ENCODE results near the gene TUBG2. TPM values are rescaled to one million over a fixed set of nuclear protein-coding genes. Genes with fewer than 3 reads are reported as not detected.

The TUBG2 gene
- total RNA-seq, 1 experiment from 2014 or later: 26.7 TPM

DNA sequence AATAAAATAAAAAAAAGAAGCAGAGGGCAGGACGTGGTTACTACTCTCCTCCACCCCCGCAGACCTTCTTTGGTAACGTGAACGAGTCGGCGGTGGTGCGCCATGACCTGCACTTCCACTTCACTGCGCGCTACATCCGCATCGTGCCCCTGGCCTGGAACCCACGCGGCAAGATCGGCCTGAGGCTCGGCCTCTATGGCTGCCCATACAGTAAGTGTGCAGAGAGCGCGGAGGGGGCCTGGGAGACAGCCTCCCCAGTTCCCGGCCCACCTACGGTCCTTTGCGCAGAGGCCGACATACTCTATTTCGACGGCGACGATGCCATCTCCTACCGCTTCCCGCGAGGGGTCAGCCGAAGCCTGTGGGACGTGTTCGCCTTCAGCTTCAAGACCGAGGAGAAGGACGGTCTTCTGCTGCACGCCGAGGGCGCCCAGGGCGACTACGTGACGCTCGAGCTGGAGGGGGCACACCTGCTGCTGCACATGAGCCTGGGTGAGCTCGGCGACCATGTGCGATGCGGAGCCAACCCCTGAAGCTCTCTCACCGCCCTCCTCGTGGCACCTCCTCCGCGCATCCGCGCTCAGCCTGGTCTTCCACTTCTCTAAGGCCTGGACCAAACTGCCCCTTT, 26.0 kb downstream of the TUBG2 start (continued):
- TF ChIP-seq, protein P1, sequence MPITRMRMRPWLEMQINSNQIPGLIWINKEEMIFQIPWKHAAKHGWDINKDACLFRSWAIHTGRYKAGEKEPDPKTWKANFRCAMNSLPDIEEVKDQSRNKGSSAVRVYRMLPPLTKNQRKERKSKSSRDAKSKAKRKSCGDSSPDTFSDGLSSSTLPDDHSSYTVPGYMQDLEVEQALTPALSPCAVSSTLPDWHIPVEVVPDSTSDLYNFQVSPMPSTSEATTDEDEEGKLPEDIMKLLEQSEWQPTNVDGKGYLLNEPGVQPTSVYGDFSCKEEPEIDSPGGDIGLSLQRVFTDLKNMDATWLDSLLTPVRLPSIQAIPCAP (CRISPR knock-in tag; IDR thresholded peaks at IDR 0.05): no peak
- no peak for TF ChIP-seq FOXJ3 (CRISPR knock-in tag; IDR thresholded peaks at IDR 0.05; ENCODE audit: borderline replicate concordance)
- no peak for TF ChIP-seq ZNF512 (CRISPR knock-in tag; IDR thresholded peaks at IDR 0.05; ENCODE audit: borderline replicate concordance)
- TF ChIP-seq, protein P2, sequence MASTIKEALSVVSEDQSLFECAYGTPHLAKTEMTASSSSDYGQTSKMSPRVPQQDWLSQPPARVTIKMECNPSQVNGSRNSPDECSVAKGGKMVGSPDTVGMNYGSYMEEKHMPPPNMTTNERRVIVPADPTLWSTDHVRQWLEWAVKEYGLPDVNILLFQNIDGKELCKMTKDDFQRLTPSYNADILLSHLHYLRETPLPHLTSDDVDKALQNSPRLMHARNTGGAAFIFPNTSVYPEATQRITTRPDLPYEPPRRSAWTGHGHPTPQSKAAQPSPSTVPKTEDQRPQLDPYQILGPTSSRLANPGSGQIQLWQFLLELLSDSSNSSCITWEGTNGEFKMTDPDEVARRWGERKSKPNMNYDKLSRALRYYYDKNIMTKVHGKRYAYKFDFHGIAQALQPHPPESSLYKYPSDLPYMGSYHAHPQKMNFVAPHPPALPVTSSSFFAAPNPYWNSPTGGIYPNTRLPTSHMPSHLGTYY (CRISPR knock-in tag; IDR thresholded peaks at IDR 0.05): no peak
- TF ChIP-seq ZNF232 (CRISPR knock-in tag; IDR thresholded peaks at IDR 0.05): no peak
- no peak for TF ChIP-seq ZNF416 (CRISPR knock-in tag; IDR thresholded peaks at IDR 0.05)
- TF ChIP-seq ATF2 (CRISPR knock-in tag; IDR thresholded peaks at IDR 0.05; ENCODE audit: borderline replicate concordance, low read depth): no peak
- no peak for TF ChIP-seq FOXK1 (CRISPR knock-in tag; IDR thresholded peaks at IDR 0.05)

DNA sequence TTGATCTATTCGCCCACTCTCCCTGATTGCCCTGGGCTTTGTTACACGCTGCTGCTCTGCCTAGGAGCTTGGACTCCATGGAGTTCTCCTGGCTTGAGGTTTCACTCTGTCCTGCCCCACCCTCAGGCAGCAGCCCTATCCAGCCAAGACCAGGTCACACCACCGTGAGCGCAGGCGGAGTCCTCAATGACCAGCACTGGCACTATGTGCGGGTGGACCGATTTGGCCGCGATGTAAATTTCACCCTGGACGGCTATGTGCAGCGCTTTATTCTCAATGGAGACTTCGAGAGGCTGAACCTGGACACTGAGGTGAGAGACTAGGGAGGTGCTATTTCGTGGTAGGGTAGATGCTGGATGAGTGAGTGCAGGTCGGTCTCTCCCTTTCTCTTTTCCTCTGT, 26.7 kb downstream of the TUBG2 start:
- no peak for ATAC-seq
- Mint-ChIP-seq H3K27me3 (ENCODE audit: low read depth) (peaks cover 18% of the 10 kb centered on the region), H3K9me3 (no peaks in the 10 kb centered on the region), H3K27ac (no peak overlapping the region; the same call in 1 of the 2 replicates), H3K4me3 (no peak overlapping the region), H3K36me3 (peaks cover 14% of the 10 kb centered on the region; the same call in 1 of the 2 replicates), H3K4me1 (peaks cover 32% of the 10 kb centered on the region)
- ChIA-PET CTCF (interaction anchor here (1.0 kb wide), 1 partner anchor 78 kb away, joined by 3 read pairs; no protein-coding TSS in a partner anchor), POLR2A (no interaction called here)
- no peak for TF ChIP-seq SP1 (CRISPR knock-in tag; conservative IDR thresholded peaks at IDR 0.05)
- TF ChIP-seq ZNF425 (CRISPR knock-in tag; conservative IDR thresholded peaks at IDR 0.05): no peak
- TF ChIP-seq TEAD1 (CRISPR knock-in tag; IDR thresholded peaks at IDR 0.05): no peak
- TF ChIP-seq NFATC4 (CRISPR knock-in tag; IDR thresholded peaks at IDR 0.05): no peak
- no peak for TF ChIP-seq JUN (CRISPR knock-in tag; IDR thresholded peaks at IDR 0.05)
- no peak for TF ChIP-seq E2F4 (CRISPR knock-in tag; IDR thresholded peaks at IDR 0.05; ENCODE audit: borderline replicate concordance, low read depth)
- TF ChIP-seq GTF2I (CRISPR knock-in tag; conservative IDR thresholded peaks at IDR 0.05): no peak
- no peak for TF ChIP-seq ZNF263 (CRISPR knock-in tag; IDR thresholded peaks at IDR 0.05; ENCODE audit: low read depth)
- TF ChIP-seq FOXK1 (CRISPR knock-in tag; IDR thresholded peaks at IDR 0.05): no peak
- TF ChIP-seq ZNF416 (CRISPR knock-in tag; IDR thresholded peaks at IDR 0.05): no peak
- no peak for TF ChIP-seq ZNF396 (CRISPR knock-in tag; IDR thresholded peaks at IDR 0.05; ENCODE audit: borderline replicate concordance)
- no peak for DNase-seq (ENCODE audit: low spot score)

All from WTC11 (cell line).